Measurements from ENCODE around the gene PI4KA.

DNA sequence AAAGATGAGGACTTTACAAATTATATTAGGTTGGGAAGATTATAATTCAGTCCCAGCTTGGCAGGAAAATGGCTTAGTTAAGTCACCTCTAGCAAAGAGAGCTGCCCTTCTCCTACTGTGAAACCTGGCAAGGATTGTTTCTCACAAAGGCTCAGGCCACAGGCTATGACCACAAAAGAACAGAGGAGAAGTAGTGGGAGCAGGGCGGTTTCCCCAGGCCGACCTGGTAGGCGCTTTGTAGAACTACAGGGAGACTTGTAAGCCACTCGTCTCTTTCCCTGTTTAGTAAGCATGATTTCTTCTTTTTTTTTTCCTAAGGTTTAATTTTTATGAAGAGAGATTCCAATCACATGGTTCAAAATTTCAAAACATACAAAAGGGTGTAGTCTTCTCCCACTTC, 4.8 kb upstream of the PI4KA start:
- TF ChIP-seq, protein P1, sequence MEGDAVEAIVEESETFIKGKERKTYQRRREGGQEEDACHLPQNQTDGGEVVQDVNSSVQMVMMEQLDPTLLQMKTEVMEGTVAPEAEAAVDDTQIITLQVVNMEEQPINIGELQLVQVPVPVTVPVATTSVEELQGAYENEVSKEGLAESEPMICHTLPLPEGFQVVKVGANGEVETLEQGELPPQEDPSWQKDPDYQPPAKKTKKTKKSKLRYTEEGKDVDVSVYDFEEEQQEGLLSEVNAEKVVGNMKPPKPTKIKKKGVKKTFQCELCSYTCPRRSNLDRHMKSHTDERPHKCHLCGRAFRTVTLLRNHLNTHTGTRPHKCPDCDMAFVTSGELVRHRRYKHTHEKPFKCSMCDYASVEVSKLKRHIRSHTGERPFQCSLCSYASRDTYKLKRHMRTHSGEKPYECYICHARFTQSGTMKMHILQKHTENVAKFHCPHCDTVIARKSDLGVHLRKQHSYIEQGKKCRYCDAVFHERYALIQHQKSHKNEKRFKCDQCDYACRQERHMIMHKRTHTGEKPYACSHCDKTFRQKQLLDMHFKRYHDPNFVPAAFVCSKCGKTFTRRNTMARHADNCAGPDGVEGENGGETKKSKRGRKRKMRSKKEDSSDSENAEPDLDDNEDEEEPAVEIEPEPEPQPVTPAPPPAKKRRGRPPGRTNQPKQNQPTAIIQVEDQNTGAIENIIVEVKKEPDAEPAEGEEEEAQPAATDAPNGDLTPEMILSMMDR (IDR thresholded peaks at IDR 0.05; ENCODE audit: low read depth, low read length): no peak
- no peak for TF ChIP-seq EZH2phosphoT487 (IDR thresholded peaks at IDR 0.05; ENCODE audit: low read depth)
